Activated B cell treated with CpG ODN at 0.5 μM for 24 hours (primary cell): Measurements from ENCODE around the gene TSPEAR. TPM values are rescaled to one million over a fixed set of nuclear protein-coding genes. Genes with fewer than 3 reads are reported as not detected.

Source experiments
- ATAC-seq: fragments of 200-7000 bp; cut with Tn5 transposase; one replicate; pipeline ENCODE4 v1.10.0; 2021; ENCODE audit warnings: low read depth, mild to moderate bottlenecking, moderate library complexity
- CTCF ChIA-PET: fragments of 350-600 bp; sonication (Branson Sonifier 250); formaldehyde crosslinking; loops from one replicate; lab custom pipeline; 2021; ENCODE audit warnings: antibody characterized with exemption; lab: Charles Lee
- POLR2A ChIA-PET: fragments of 350-600 bp; sonication (Branson Sonifier 250); formaldehyde crosslinking; loops from one replicate; lab custom pipeline; 2021; ENCODE audit warnings: antibody characterized with exemption; lab: Charles Lee
- DNase-seq: peaks from one replicate; pipeline ENCODE4 v3.0.0; 2022
- H3K27ac Mint-ChIP-seq: one replicate; pipeline ENCODE4 v1.8.0; 2020; ENCODE audit warnings: mixed read lengths
- H3K27me3 Mint-ChIP-seq: one replicate; pipeline ENCODE4 v1.8.0; 2021; ENCODE audit warnings: mixed read lengths
- H3K36me3 Mint-ChIP-seq: one replicate; pipeline ENCODE4 v1.8.0; 2021; ENCODE audit warnings: low read depth, mixed read lengths
- H3K4me1 Mint-ChIP-seq: one replicate; pipeline ENCODE4 v1.8.0; 2021; ENCODE audit warnings: mixed read lengths
- H3K4me3 Mint-ChIP-seq: one replicate; pipeline ENCODE4 v1.8.0; 2020; ENCODE audit warnings: mild to moderate bottlenecking, mixed read lengths
- H3K9me3 Mint-ChIP-seq: one replicate; pipeline ENCODE4 v1.8.0; 2020; ENCODE audit warnings: mixed read lengths
- intact Hi-C: fragments of 100-400 bp; cut with micrococcal nuclease; formaldehyde crosslinking; loops from one replicate; pipeline ENCODE4 v1.15.1; 2024
- total RNA-seq: library from RNA; stranded (reverse); gene quantifications from 2 replicates; pipeline ENCODE4 v1.2.3, GENCODE V29; 2022
- TF ChIP-seq, protein P1 (sequence below): fragments of 200-600 bp; IDR thresholded peaks from one replicate; pipeline ENCODE4 v1.8.0; 2022; ENCODE audit warnings: antibody characterized with exemption, mild to moderate bottlenecking

TSPEAR gene
- total RNA-seq, 1 donor from 2014 or later: not detected

- intact Hi-C loops: no loop called here
- no peak for ATAC-seq
- H3K36me3 Mint-ChIP-seq: no peaks in the 10 kb centered on the region
- ChIA-PET POLR2A (no interaction called here), CTCF (no interaction called here)
- H3K9me3 Mint-ChIP-seq: peaks cover 3% of the 10 kb centered on the region
- no peak overlapping the region for H3K27ac Mint-ChIP-seq
- DNase-seq: no peak
- H3K4me3 Mint-ChIP-seq: no peak overlapping the region
- peaks cover 6% of the 10 kb centered on the region for H3K27me3 Mint-ChIP-seq
- no peaks in the 10 kb centered on the region for H3K4me1 Mint-ChIP-seq
- TF ChIP-seq, protein P1, sequence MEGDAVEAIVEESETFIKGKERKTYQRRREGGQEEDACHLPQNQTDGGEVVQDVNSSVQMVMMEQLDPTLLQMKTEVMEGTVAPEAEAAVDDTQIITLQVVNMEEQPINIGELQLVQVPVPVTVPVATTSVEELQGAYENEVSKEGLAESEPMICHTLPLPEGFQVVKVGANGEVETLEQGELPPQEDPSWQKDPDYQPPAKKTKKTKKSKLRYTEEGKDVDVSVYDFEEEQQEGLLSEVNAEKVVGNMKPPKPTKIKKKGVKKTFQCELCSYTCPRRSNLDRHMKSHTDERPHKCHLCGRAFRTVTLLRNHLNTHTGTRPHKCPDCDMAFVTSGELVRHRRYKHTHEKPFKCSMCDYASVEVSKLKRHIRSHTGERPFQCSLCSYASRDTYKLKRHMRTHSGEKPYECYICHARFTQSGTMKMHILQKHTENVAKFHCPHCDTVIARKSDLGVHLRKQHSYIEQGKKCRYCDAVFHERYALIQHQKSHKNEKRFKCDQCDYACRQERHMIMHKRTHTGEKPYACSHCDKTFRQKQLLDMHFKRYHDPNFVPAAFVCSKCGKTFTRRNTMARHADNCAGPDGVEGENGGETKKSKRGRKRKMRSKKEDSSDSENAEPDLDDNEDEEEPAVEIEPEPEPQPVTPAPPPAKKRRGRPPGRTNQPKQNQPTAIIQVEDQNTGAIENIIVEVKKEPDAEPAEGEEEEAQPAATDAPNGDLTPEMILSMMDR: no peak
These were observed 24.4 kb upstream of the TSPEAR start for GRCh38 chr21:44735821-44736220.

- intact Hi-C loops: no loop called here
- ATAC-seq (no peak), DNase-seq (no peak)
- TF ChIP-seq, protein P1: no peak
- H3K4me3 Mint-ChIP-seq: no peak overlapping the region
- no peaks in the 10 kb centered on the region for H3K36me3 Mint-ChIP-seq
- POLR2A ChIA-PET: no interaction called here
- peaks cover 11% of the 10 kb centered on the region for H3K27me3 Mint-ChIP-seq
- H3K4me1 Mint-ChIP-seq: no peaks in the 10 kb centered on the region
- H3K9me3 Mint-ChIP-seq: peaks cover 3% of the 10 kb centered on the region
- H3K27ac Mint-ChIP-seq: no peak overlapping the region
- CTCF ChIA-PET: no interaction called here
These were observed 23.5 kb upstream of the TSPEAR start for GRCh38 chr21:44734841-44735240.

DNA sequence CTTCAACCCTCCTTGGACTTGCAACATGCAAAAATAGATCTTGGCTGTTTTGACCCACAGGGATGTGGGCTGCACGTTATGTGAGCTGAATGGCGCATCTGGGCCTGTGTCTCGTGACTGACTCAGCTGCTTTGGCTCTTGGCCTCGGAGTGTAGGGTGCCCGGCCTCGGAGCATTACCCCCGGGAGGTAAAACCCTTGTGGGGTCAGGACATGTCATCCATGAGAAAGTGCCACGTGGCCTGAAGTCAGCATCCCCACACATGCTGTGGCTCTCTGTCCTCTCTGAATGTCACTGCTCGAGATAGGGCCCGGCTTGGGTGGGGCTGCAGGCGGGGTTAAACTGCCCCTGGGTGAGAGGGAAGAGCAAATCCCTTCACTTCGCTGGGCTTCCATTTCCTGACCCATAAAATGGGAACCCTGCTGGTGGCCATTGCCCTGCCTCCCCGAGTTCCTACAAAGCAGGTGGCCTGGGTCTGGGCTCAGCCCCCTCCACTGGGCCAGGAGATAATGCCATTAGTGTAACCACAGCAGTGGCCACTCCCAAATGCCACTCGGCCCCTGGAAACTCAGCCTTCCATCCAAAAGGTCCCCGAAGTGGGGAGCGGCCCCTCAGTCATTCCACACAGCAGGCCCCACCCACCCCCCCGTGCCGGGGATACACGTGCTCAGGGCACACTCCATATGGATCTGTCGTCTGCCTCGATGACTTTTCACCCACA, 22.8 kb upstream of the TSPEAR start:
- TF ChIP-seq, protein P1: no peak
- DNase-seq (no peak), ATAC-seq (no peak)
- ChIA-PET POLR2A (no interaction called here), CTCF (no interaction called here)
- H3K27ac Mint-ChIP-seq: no peak overlapping the region
- H3K9me3 Mint-ChIP-seq: peaks cover 1% of the 10 kb centered on the region
- H3K4me3 Mint-ChIP-seq: no peak overlapping the region
- no peaks in the 10 kb centered on the region for H3K36me3 Mint-ChIP-seq
- no peaks in the 10 kb centered on the region for H3K4me1 Mint-ChIP-seq
- H3K27me3 Mint-ChIP-seq: peaks cover 12% of the 10 kb centered on the region
- intact Hi-C loops: no loop called here

GRCh38 chr21:44732956-44733355, 21.6 kb upstream of the TSPEAR start:
- no peaks in the 10 kb centered on the region for H3K36me3 Mint-ChIP-seq
- ATAC-seq (no peak), DNase-seq (no peak)
- intact Hi-C loops: no loop called here
- H3K27ac Mint-ChIP-seq: no peak overlapping the region
- H3K4me3 Mint-ChIP-seq: no peak overlapping the region
- H3K27me3 Mint-ChIP-seq: peaks cover 17% of the 10 kb centered on the region
- TF ChIP-seq, protein P1: no peak
- ChIA-PET CTCF (no interaction called here), POLR2A (no interaction called here)
- no peaks in the 10 kb centered on the region for H3K4me1 Mint-ChIP-seq
- H3K9me3 Mint-ChIP-seq: no peaks in the 10 kb centered on the region

DNA sequence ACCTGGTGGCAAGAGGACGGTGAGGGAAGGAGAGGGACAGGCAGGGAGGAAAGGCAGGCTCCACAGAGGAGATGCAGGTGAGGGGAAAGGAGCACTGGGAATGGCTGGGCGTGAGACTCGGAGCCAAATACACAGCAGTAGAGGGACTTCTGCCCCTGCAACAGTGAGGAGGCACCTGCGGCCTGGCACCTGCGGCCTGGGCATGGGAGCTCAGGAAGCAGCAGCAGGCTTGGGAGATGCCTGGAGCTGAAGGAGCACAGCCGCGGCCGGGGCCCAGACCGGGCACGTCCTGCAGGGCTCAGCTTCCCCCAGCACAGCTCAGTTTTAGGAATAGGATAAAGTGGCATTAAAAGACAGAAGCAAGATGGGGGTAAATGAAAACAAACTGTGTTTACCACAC, 20.9 kb upstream of the TSPEAR start:
- DNase-seq: no peak
- intact Hi-C loops: no loop called here
- ATAC-seq: no peak
- H3K4me1 Mint-ChIP-seq: no peaks in the 10 kb centered on the region
- no peaks in the 10 kb centered on the region for H3K9me3 Mint-ChIP-seq
- ChIA-PET POLR2A (no interaction called here), CTCF (no interaction called here)
- peaks cover 20% of the 10 kb centered on the region for H3K27me3 Mint-ChIP-seq
- no peaks in the 10 kb centered on the region for H3K36me3 Mint-ChIP-seq
- TF ChIP-seq, protein P1: no peak
- H3K27ac Mint-ChIP-seq: no peak overlapping the region
- H3K4me3 Mint-ChIP-seq: no peak overlapping the region
